Mucosa of descending colon (tissue), 3 donors: ENCODE results near the gene HDAC4. TPM values are rescaled to one million over a fixed set of nuclear protein-coding genes. Genes with fewer than 3 reads are reported as not detected.

Experiments used
- ATAC-seq: fragments of 200-7000 bp; cut with Tn5 transposase; one replicate; pipeline ENCODE4 v1.9.1; 2020; ENCODE audit warnings: mild to moderate bottlenecking, moderate library complexity
- DNase-seq, 3 donors: peaks; one replicate each; pipeline ENCODE4 v3.0.0-alpha.2; 2020
- H3K36me3 ChIP-seq: fragments of 200-600 bp; one replicate; pipeline ENCODE4 v1.8.0; 2021; ENCODE audit warnings: low read depth, mild to moderate bottlenecking
- H3K4me1 ChIP-seq: fragments of 200-600 bp; one replicate; pipeline ENCODE4 v1.8.0; 2021; ENCODE audit warnings: low read depth, mild to moderate bottlenecking
- H3K4me3 ChIP-seq: fragments of 200-600 bp; one replicate; pipeline ENCODE4 v1.8.0; 2021; ENCODE audit warnings: mild to moderate bottlenecking
- H3K9me3 ChIP-seq: fragments of 200-600 bp; one replicate; pipeline ENCODE4 v1.8.0; 2021; ENCODE audit warnings: mild to moderate bottlenecking
- CTCF ChIP-seq: fragments of 200-600 bp; IDR thresholded peaks from one replicate; pipeline ENCODE4 v1.8.0; 2022; ENCODE audit warnings: antibody characterized with exemption, mild to moderate bottlenecking
- intact Hi-C, 2 donors: fragments of 100-400 bp; cut with DNase I in 1 of 2; cut with micrococcal nuclease in 1 of 2; formaldehyde crosslinking; loops; one replicate each; pipeline versions ENCODE4 v1.11.0 to v1.11.1; 2022; cut with DNase I, micrococcal nuclease
- total RNA-seq, 3 donors: library from RNA; stranded (reverse); fragmentation: NEBNext Ultra II Directional in 2 of 3; extraction: Animal tissue kit (Norgen Biotek cat#: 25700) in 2 of 3; gene quantifications; one replicate each; pipeline versions ENCODE4 v1.2.1 to v1.2.4, GENCODE V29; 2021 to 2023
- donor health status: DM: no; HTN: no; CAD: no; lungs with moderate emphysema.
- donor health status: DM: no; HTN: no; CAD: no.
- donor health status: DM: no; HTN: yes; CAD: no.

The HDAC4 gene
- total RNA-seq, 3 donors from 2014 or later: 41.4 to 147 (median 44.0) TPM

GRCh38 chr2:239312741-239313667 lies 87.8 kb downstream of the HDAC4 start:
- ATAC-seq (no peak), DNase-seq (peak; percentile 3 to 51 (median 35))
- no peaks in the 10 kb centered on the region for H3K36me3 ChIP-seq
- no peak for TF ChIP-seq CTCF
- no peak overlapping the region for H3K4me3 ChIP-seq
- H3K4me1 ChIP-seq: peaks cover 5% of the 10 kb centered on the region
- intact Hi-C loops: no loop called here
- no peaks in the 10 kb centered on the region for H3K9me3 ChIP-seq

GRCh38 chr2:239312081-239312511 lies 88.7 kb downstream of the HDAC4 start:
- ATAC-seq (no peak), DNase-seq (no peak)
- H3K36me3 ChIP-seq: no peaks in the 10 kb centered on the region
- peaks cover 5% of the 10 kb centered on the region for H3K4me1 ChIP-seq
- no peak overlapping the region for H3K4me3 ChIP-seq
- intact Hi-C loops: no loop called here
- TF ChIP-seq CTCF: no peak
- H3K9me3 ChIP-seq: no peaks in the 10 kb centered on the region

GRCh38 chr2:239311132-239312040 lies 89.4 kb downstream of the HDAC4 start:
- Histone ChIP-seq H3K4me1 (peaks cover 5% of the 10 kb centered on the region), H3K36me3 (no peaks in the 10 kb centered on the region), H3K9me3 (no peaks in the 10 kb centered on the region), H3K4me3 (no peak overlapping the region)
- intact Hi-C loops: no loop called here
- peak; percentile 39 for ATAC-seq
- no peak for TF ChIP-seq CTCF
- DNase-seq: peak in 1 of 3 donors; percentile 36

- intact Hi-C loops: no loop called here
- Histone ChIP-seq H3K4me1 (peaks cover 5% of the 10 kb centered on the region), H3K36me3 (no peaks in the 10 kb centered on the region), H3K9me3 (no peaks in the 10 kb centered on the region), H3K4me3 (no peak overlapping the region)
- ATAC-seq (no peak), DNase-seq (peak in 1 of 3 donors; percentile 1)
- no peak for TF ChIP-seq CTCF
These were observed 90.3 kb downstream of the HDAC4 start for GRCh38 chr2:239310401-239311061.
